Muscle layer of duodenum (tissue), 2 donors: ENCODE results near the gene DAPK2.

Experiments used
- H3K27ac ChIP-seq: one replicate; pipeline ENCODE4 v1.7.0; 2013; ENCODE audit warnings: mild to moderate bottlenecking, low read length
- H3K27me3 ChIP-seq: one replicate; pipeline ENCODE4 v1.7.0; 2013; ENCODE audit warnings: low read depth, mild to moderate bottlenecking, control low read depth, low read length
- H3K36me3 ChIP-seq, 2 donors: one replicate each; pipeline ENCODE4 v1.7.0; 2013; ENCODE audit warnings: low read length in 2 of 2, control low read depth in 1 of 2, mild to moderate bottlenecking in 1 of 2; ENCODE audit not compliant: insufficient read depth in 2 of 2, control insufficient read depth in 1 of 2
- H3K4me1 ChIP-seq, 2 donors: one replicate each; pipeline ENCODE4 v1.7.0; 2013; ENCODE audit warnings: low read length in 2 of 2, mild to moderate bottlenecking in 2 of 2, control low read depth in 1 of 2, moderate library complexity in 1 of 2; ENCODE audit not compliant: insufficient read depth in 2 of 2, control insufficient read depth in 1 of 2
- H3K4me3 ChIP-seq, 2 donors: one replicate each; pipeline ENCODE4 v1.7.0; 2013; ENCODE audit warnings: low read length in 2 of 2, low read depth in 1 of 2, mild to moderate bottlenecking in 1 of 2
- H3K9me3 ChIP-seq, 2 donors: one replicate each; pipeline ENCODE4 v1.7.0; 2013; ENCODE audit warnings: low read length in 2 of 2, control low read depth in 1 of 2, mild to moderate bottlenecking in 1 of 2; ENCODE audit not compliant: control insufficient read depth in 1 of 2
- donor health status: healthy.

DAPK2 gene

DNA sequence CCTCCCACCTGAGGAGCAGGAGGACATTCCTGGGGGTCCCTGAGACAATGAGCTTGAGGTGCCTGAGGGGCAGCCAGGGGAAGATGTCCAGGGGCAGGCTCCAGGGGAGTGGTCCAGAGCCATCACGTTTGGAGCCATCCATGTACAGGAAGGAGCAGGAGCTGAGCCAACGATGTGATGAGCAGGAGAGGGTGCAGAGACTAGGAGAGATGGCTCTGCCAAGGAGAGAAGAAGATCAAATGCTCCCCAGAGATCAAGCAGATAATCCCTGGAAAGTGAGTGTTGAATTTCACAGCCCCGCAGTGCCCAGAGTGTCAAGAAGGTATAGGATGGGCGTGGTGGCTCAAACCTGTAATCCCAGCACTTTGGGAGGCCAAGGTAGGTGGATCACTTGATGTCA lies 114.7 kb downstream of the DAPK2 start:
- no peak overlapping the region for H3K4me3 ChIP-seq
- H3K9me3 ChIP-seq = no peaks in the 10 kb centered on the region
- H3K4me1 ChIP-seq = no peaks in the 10 kb centered on the region
- H3K27me3 ChIP-seq = no peaks in the 10 kb centered on the region
- H3K27ac ChIP-seq = no peak overlapping the region
- no peaks in the 10 kb centered on the region for H3K36me3 ChIP-seq

DNA sequence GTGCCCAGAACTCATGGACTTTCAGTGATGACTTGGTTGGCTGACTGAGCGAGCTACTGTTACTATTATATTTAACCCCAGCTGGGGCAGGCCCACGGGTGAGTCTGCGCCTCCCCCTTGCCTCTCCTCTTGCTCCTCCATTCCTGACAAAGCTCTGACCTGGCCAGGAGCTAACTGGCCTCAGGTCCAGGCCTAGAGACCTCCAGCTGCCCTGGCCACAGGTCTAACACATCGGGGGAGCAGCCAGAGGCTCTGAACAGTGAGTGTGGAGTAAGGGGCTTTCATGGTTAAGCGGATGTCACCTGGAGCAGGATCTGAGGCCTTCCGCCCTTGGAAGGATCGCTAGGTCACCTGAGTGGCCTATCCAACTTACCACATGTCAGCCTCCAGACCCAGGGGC lies 116.3 kb downstream of the DAPK2 start:
- peaks cover 0 to 7% of the 10 kb centered on the region in 2 donors for H3K4me1 ChIP-seq
- H3K27ac ChIP-seq = no peak overlapping the region
- H3K4me3 ChIP-seq = no peak overlapping the region
- no peaks in the 10 kb centered on the region for H3K36me3 ChIP-seq
- H3K9me3 ChIP-seq = no peaks in the 10 kb centered on the region
- no peaks in the 10 kb centered on the region for H3K27me3 ChIP-seq

DNA sequence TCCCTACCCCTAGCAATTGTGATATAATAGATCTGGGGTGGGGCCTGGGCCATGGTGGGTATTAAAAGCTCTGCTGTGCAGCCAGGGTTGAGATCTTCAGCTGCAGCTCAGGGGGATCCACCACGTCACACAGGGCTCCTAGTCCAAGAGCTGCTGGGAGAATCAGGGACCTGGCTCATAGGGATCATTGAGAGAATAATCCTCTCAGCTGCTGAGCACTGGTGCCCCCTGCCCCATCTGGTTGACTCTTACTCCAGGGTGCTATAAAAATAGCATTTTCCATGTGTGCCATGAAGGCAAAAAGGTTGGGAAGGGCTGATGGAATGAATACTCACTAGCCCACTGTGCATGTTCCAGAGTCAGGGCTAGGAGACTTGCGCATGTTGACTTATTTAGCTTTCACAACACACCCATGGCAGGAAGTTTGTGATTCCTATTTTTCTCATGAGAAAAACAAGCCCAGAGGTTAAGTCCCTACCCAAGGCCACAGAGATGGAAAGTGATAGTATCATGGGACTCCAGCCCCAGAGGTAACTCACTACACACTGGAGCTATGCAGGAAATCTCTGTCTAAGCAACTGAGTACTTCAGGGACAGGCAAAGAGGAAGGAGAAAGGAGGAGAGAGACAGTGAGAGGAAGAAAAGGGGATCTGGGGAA lies 118.0 kb downstream of the DAPK2 start:
- Histone ChIP-seq H3K36me3 (peaks cover 0 to 3% of the 10 kb centered on the region in 2 donors), H3K27ac (no peak overlapping the region), H3K27me3 (no peaks in the 10 kb centered on the region), H3K4me3 (no peak overlapping the region), H3K9me3 (no peaks in the 10 kb centered on the region), H3K4me1 (peaks cover 0 to 7% of the 10 kb centered on the region in 2 donors)

DNA sequence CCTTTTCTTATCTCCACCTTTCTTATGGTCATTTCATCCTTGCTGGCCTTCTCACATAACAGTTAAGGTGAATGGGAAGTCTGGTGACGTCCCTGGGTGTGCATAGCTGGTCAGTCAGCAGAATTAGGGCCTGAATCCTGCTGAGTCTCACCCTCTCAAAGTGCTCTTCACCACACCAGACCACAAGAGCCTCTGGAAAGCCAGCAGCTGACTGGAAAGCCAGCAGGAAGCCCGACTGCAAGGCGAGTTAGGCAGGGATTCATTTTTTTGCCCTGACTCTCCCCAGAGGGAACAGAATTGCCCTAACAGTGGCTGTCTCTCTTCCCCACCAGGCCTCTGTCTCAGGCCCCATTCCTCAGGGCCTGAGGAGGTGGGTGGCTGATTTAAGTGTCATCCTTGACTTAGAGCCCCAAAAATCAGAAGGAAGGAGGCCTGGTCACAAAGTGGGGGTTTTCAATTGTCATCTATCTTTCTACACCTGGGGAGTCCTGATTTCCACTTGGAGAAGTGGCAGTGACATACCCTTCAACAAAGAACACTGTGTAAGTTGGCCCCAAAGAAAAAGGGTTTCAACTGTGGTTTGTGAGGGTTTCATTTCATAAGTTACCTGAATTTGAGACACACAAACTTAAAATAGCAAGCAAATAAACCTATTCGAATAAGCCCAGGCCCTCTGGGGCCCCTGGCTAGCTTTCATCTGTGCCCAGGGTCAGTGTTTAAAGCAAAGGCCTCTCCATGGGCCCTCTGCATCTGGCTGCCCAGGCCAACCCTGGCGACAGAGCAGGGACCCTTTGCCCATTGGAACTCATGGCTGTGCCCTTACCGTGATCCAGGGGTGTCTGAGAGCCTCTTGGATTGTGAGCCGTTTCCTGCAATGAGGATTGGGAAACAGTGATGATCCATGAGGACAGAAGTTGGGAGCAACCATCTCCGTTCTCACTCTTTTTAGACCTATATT lies 122.0 kb downstream of the DAPK2 start:
- Histone ChIP-seq H3K27ac (no peak overlapping the region), H3K4me1 (peaks cover 0 to 7% of the 10 kb centered on the region in 2 donors), H3K4me3 (no peak overlapping the region), H3K9me3 (no peaks in the 10 kb centered on the region), H3K27me3 (no peaks in the 10 kb centered on the region), H3K36me3 (peaks cover 3 to 5% of the 10 kb centered on the region in 2 donors)

DNA sequence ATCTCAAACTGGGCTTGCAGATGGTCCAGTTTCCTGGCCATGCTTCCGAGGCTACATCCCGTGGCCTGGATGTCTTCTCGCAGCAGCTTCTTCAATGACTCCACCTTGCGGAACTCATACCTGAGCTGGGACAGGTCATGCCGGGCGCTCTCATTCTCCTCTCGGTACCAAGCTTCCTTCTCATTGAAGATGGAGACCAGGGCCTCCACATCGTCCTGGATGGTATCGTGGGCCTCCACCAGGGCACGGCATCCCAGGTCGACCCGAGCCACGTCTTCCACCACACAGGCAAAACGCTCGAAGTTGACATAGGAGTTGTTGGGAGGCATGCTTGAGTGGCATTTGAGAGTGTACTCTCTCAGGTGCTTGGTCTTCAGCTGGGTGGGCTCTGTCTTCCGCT lies 123.4 kb downstream of the DAPK2 start:
- no peaks in the 10 kb centered on the region for H3K27me3 ChIP-seq
- no peak overlapping the region for H3K4me3 ChIP-seq
- H3K36me3 ChIP-seq = peaks cover 3 to 5% of the 10 kb centered on the region in 2 donors
- no peak overlapping the region for H3K27ac ChIP-seq
- no peaks in the 10 kb centered on the region for H3K9me3 ChIP-seq
- peaks cover 0 to 7% of the 10 kb centered on the region in 2 donors for H3K4me1 ChIP-seq

DNA sequence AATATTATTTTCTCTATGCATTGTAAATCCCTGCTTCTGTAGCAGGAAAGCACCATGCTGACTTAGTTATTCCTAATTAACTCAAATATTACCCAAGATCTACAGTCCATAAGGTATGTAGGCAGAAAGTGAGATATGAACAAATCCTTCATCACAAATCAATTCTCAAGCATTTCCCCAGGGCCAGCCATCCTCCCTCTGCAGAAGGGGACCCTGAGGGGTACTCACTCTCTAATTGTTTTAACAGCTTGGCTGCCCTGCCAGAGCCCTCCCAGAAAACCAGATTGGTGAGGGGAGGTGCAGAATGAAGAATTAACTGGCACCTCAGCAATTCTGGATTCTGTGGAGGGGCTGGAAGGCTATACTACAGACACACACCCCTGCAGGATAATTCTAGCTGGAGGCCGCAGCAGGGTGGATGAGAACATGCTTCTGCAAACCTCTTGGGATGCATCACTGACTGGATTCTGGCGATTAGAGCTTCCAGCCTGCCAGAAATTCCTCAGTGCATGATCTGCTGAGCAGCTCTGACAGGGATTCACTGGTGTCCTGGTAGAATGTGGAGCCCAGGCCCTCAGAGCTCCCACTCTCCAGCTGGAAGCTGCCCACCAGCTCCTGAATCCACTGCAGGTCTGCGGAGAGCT lies 123.9 kb downstream of the DAPK2 start:
- H3K36me3 ChIP-seq = peaks cover 3 to 5% of the 10 kb centered on the region in 2 donors

DNA sequence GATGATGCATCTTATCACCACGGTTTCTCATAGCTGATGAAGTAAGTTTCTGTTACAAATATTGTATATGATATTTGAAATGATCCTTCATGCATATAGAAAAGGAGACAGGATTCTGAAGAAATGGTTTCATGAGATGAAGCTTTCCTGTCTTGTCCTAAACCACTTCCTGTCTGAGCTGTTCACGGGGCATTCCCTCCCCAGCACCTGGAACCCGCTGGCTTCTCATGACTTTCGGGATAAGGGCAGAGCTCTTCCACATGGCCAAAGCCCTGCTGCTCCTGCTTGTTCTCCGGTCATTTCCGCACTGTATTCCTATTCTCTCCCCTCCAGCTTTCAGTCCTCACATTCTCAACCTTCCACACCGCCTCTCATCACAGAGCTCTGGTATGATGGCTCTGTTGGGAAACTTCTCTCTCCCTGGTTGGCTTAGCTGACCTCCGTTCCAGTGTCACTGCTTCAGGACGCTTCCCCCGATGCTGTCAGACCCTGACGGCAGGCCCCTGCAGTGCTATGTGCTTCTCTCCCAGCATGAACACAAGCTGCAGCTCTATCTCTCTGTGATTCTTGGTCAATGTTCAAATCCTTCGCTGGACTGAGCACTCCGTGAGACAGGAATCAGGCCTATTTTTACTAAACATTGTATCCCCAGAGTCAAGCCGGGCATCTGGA lies 125.6 kb downstream of the DAPK2 start:
- Histone ChIP-seq H3K27me3 (no peaks in the 10 kb centered on the region), H3K36me3 (peaks cover 3 to 5% of the 10 kb centered on the region in 2 donors), H3K4me3 (no peak overlapping the region), H3K4me1 (peaks cover 0 to 12% of the 10 kb centered on the region in 2 donors), H3K9me3 (no peaks in the 10 kb centered on the region), H3K27ac (no peak overlapping the region)

More for the DNA sequence above, 123.9 kb downstream of the DAPK2 start:
- Histone ChIP-seq H3K4me3 (no peak overlapping the region), H3K27ac (no peak overlapping the region), H3K27me3 (no peaks in the 10 kb centered on the region), H3K4me1 (peaks cover 0 to 7% of the 10 kb centered on the region in 2 donors), H3K9me3 (no peaks in the 10 kb centered on the region)

DNA sequence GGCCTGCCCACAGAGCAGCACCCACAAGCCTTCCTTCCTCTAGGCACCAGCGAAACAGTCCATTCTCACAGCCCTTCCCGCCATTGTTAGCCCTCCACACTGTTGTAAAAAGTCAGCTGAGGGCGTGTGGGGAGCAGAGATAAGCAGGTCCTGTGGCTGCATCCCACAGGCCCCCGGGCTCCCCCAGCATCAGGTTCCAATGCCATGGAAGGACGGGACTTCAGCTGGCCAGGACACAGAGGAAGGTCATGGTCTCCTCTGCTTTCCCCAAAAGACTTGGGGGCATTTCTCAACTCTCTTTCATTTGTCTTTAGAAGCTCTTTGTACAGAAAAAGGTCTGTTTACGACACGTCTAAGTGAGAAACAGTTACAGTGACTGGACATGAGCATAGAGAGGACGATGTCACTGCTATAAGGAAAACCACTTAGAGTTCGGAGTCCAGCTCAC lies 127.4 kb downstream of the DAPK2 start:
- Histone ChIP-seq H3K36me3 (peaks cover 0 to 5% of the 10 kb centered on the region in 2 donors), H3K4me1 (peaks cover 0 to 14% of the 10 kb centered on the region in 2 donors), H3K9me3 (no peaks in the 10 kb centered on the region), H3K4me3 (no peak overlapping the region), H3K27ac (no peak overlapping the region), H3K27me3 (no peaks in the 10 kb centered on the region)

DNA sequence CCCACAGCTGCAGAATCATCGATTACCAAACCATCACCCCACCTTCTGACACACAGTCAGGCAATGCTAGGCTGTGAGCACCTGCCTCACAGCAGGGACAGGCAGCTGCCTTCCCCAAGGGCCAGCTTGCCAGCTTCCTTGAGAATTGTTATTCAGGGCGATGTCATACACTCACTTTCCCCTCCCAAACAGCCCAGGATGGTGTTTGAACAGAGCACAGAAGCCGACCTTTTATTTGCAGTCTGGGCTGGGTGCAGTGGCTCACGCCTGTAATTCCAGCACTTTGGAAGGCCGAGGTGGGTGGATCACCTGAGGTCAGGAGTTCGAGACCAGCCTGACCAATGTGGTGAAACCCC lies 128.0 kb downstream of the DAPK2 start:
- Histone ChIP-seq H3K27ac (no peak overlapping the region), H3K36me3 (peaks cover 0 to 5% of the 10 kb centered on the region in 2 donors), H3K4me1 (peaks cover 0 to 14% of the 10 kb centered on the region in 2 donors), H3K9me3 (no peaks in the 10 kb centered on the region), H3K27me3 (no peaks in the 10 kb centered on the region), H3K4me3 (no peak overlapping the region)

DNA sequence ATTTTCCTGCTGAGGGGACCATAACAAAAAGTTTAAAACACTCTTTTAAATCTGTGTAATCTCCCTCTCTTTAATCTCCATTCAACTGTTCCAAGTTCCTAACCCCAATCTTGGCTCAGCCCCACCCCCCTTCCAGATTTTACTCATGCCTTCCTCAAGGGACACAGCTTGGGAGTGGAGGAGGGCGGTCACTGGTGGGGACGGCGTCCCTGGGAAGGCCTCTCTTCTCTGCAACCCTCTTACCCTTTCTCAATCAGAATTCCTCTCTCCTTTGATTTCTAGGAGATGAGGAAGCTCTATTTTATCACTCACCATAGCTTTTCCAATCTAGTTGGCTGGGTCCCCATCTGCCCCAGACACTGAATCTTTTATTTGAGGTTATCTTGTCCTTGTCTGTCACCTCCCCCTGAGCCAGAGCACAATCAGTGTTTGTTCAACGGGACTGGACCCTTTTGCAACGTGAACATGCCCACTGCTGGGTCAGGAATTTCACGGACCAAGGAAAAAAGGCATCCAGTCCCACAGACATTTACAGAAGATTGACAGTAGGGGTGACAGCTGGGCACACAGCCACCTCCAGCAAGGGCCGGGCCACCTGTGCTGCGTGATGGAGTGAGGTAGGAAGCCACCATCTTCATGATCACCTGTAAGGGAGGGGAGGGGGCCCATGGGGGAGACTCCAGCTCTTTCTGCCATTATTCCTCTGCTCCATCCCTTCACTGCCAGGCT lies 128.5 kb downstream of the DAPK2 start:
- no peaks in the 10 kb centered on the region for H3K27me3 ChIP-seq
- H3K27ac ChIP-seq = no peak overlapping the region
- H3K4me3 ChIP-seq = no peak overlapping the region
- peaks cover 0 to 14% of the 10 kb centered on the region in 2 donors for H3K4me1 ChIP-seq
- H3K9me3 ChIP-seq = no peaks in the 10 kb centered on the region
- H3K36me3 ChIP-seq = peaks cover 0 to 5% of the 10 kb centered on the region in 2 donors
